NCI-H460 (cell line): Measurements from ENCODE around the gene MDK. TPM values are rescaled to one million over a fixed set of nuclear protein-coding genes. Genes with fewer than 3 reads are reported as not detected.
A peak's percentile ranks its signal among the peaks of the same experiment; 100 is the strongest.

Source experiments
- DNase-seq: peaks from one replicate; pipeline ENCODE4 v3.0.0-alpha.2; 2016; ENCODE audit warnings: low read depth; ENCODE audit errors: extremely low read depth
- polyA plus RNA-seq: library from polyadenylated mRNA; depleted of rRNA; stranded (reverse); fragments of >200 nt; gene quantifications from 2 replicates; pipeline ENCODE4 v1.2.3, GENCODE V29; 2014; cell fraction: nucleus; rRNA removed
- total RNA-seq: library from RNA; depleted of rRNA; stranded (reverse); fragments of >200 nt; shearing (Covaris generic); gene quantifications from 2 replicates; pipeline ENCODE4 v1.2.3, GENCODE V29; 2014; rRNA removed

MDK gene, protein sequence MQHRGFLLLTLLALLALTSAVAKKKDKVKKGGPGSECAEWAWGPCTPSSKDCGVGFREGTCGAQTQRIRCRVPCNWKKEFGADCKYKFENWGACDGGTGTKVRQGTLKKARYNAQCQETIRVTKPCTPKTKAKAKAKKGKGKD
- total RNA-seq: 22.1 and 25.3 TPM in 2 replicates
- 33.5 and 54.8 TPM in 2 replicates for polyA plus RNA-seq

DNA sequence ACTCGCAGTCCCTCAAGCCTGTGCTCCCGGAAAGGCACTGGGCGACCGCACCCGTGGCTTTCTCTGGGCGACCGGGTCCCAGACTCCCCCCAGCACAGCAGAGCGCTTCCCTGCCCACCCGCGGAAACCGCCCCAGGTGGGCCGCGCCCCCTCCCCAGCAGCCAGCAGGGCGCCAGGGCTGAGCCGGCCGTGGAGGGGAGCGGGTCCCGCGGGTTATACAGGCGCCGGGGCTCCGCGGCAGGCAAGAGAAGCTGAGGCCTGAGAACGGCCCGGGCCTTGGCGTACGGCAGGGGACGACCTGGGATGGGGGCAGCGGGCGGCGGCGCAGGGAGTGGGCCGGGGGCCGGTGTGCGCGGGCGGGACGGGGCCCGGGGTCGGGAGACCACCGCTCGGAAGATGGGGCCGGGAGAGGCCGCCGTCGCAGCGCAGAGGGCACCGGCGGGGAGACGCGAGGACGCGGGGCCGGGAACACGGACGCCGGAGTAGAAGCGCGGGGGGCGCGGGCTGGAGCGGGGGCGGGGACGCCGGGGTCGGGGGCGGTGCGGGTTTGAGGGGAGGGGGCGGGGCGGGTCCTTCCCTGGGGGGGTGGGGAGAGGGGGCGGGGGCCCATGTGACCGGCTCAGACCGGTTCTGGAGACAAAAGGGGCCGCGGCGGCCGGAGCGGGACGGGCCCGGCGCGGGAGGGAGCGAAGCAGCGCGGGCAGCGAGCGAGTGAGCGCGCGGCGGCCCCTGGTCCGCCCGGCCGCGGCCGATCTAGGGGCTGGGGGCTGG, at the start of gene MDK:
MDK (plus strand) TSS at position 622 of the 771 bp plus-strand sequence. CDS start 389 bp downstream, outside the sequence.
- DNase-seq: no peak

DNA sequence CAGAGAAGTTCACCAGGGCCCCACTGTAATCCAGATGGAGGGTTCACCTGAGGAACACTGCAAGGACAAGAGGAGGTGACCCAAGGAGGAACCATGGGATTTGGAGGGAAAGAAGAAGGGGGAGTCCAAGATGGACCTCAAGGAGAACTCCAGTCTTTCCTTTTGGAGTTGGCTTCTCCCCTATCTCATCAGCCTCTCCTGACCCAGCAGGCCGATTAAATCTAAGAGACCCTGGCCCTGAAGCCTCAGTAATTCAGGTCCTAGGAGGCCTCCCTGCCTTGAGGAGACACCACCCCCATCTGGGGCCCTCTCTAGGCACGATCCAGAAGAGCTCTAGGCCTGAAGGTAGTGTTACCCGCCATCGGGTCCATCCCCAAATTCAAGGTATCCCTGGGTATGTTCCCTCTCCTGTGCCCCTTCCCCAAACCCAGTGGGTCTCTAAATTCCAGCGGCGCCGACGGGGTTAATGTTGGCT, 49.3 kb upstream of the MDK start:
- no peak for DNase-seq

DNA sequence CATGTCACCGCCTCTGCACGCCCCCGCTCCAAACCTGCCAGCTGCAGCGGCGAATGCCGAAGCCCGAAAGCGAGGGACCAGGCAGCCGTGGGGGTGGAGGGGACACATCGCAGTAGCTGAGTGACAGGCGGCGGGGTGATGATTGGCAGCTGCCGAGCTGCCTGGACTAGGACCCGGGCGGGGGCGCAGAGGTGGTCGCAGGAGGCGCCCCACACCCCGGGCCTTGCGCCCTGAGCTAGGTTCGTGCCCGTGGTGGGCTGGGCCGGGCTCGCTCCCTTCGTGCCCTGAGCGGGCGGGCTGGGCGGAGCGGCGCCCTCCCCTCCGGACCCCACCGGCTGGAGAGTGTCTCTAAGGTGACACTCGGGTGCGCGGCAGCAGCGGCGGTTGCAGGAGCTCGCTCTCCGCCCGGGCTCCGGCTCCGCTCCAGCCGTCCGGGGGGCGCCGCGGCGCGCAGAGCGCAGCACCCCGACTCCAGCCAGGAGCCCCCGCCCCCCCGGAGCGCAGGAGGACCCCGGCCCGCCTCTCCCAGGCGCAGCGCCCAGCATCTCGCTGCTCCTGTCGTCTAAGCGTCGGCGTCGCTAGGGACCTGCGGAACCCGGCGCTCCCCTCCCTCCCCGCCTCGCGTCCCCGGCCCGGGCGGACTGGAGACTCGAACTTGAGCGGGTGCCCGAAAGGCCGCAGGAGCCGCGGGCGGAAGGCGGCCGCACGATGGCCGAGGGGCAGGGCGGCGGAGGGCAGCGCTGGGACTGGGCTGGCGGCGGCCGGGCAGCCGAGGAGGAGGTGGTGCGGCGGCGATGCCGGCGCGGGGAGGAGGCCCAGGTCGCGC, 48.7 kb upstream of the MDK start:
- DNase-seq: no peak

DNA sequence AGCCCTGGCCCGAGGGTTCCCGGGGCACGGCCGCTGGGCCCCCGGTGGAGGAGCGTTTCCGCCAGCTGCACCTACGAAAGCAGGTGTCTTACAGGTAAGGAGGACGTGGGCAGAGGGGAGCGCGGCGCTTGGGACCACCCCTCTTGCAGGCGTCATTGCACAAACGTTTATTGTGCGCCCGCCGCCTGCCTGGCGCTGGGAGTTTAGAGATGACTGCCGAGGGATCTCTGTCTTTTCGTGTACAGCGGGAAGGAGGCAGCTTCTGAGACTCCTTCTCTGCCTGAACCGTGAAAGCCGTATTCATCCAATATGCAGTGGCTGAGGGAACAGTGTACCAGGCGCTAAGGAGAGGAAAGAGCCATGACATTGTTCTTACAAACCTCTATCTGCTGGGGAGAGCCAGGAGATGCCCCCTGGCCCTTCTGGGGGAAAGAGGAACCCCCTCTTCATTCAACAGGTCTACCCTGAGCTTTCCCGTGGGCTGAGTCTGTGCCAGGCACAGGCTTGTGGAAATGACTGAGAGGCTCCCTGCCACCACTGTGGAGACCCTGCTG, 48.0 kb upstream of the MDK start:
- no peak for DNase-seq

DNA sequence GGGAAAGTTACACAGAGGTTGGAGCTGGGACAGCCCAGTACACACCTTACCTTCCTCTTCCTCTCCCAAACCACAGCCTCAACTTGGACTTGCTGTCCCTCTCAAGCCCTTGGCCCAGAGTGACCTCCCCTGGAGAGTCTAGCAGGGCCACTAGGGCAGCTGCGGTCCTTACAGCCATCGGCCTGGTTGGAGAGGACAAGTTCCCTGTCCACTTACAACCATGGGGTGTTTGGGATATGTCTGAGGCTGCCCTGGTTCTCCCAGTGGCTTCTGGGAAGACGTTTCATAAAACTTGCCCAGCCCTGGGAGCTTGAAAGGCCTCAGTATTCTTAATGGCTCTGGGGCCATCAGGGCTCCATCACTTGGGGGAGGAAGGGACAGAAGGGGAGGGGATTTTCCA, 47.3 kb upstream of the MDK start:
- DNase-seq: no peak

DNA sequence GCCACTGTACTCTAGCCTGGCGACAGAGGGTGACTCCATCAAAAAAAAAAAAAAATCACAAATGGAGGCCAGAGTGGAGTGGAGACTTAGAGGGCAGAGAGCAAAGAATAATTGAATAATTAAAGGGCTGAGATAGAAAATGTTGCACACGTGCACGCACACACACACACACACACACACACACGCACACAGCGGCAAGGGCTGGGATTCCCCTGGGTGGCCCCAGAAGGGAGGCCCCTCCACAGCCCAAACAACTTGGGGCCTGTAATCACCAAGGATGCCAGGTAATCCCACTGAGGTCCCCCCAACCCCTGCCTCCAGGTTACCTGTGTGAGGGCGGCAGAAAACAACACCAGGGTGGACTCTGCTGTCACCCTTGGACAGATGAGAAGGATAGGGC, 46.2 kb upstream of the MDK start:
- no peak for DNase-seq

DNA sequence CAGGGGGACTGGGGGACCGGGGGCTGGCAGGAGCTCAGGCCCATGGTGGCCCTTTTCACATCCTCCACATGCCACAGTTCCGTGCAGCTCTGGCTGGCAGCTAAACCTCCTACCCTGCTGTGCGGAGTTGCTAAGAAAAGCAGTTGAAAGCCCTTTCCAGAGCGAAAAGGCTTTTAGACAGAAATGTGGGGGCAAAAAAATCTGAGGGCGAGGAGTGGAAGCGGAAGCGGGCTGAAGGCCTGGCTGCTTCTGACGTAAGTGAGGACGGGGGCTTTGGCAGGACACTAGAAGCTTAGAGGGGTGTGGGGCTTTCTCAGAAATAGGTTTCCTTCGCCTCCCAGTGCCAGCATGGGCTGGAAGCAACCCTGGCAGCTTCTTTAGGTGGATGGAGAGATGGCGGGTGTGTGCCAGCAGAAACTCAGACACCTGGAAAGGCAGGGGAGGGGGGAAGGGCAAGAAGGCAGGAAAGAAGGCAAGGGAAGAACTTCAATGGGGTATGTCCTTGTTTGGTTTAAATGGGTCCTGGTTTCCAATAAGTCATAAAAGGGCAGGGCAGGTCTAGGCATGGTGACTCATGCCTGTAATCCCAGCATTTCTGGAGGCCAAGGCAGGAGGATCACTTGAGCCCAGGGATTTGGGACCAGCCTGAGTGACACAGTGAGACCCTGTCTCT, 45.4 kb upstream of the MDK start:
- DNase-seq: no peak

DNA sequence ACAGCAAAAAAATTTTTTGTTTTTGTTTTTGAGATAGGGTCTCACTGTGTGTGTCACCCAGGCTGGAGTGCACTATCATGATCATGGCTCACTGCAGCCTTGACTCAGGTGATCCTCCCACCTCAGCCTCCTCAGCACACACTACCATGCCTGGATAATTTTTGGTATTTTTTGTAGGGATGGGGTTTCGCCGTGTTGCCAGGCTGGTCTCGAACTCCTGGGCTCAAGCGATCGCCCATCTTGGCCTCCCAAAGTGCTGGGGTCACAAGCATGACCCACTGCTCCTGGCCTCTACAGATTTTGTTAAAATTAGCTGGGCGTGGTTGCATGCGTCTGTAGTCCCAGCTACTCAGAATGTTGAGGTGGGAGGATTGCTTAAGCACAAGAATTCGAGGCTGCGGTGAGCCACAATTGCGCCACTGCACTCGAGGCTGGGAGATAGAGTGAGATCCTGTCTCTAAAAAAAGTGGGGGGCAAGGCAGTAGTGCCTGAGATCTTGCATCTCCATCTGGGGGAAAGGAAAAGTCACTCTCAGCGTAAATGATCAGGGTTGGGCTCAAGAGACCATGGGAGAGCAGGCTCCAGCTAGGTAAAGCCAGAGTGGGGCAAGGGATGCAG, 44.8 kb upstream of the MDK start:
- no peak for DNase-seq

DNA sequence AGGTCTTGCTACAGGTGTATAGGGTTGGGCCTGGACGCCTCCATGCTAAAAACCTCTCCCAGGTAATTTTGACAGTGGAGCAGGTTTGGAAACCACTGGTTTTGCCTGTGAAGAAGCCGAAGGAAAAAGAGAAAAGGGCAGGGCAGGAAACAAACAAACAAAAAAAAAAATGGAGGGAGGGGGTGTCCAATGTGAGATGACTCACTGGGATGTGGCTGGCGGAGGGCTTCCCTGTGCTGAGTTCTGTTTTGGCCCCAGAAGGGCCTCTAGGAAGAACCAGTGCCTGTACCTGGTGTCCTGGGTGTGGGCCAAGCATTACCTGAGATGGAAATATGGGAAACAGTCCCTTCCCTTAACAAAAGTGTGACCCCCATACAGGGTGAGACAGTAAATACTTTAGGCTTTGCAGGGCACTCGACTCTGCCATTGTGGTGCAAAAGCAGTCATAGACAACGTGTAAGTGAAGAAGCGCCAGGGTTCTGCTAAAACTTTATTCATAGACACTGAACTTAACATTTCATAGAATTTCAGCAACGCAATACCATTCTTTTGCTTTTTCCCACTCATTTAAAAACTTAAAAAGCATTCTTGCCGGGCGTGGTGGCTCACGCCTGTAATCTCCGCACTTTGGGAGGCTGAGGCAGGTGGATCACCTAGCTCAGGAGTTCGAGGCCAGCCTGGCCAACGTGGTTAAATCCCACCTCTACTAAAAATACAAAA, 43.7 kb upstream of the MDK start:
- DNase-seq: no peak

DNA sequence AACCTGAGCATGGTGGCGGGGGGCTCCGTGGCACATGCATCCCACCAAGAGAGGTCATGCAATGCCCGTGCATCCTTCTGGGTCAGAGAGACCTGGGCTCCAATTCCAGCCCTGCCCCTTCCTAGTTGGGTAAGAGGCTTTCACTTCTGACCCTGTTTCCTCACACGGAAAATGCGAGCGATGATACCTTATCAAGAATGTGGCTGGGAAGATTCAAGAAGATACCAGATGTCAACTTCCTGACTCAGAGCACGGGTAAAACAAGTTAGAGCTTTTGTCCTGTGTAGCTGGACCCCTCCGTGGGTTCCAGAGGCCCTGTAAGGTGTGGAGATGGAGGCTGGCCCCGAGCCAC, 42.9 kb upstream of the MDK start:
- DNase-seq: no peak

DNA sequence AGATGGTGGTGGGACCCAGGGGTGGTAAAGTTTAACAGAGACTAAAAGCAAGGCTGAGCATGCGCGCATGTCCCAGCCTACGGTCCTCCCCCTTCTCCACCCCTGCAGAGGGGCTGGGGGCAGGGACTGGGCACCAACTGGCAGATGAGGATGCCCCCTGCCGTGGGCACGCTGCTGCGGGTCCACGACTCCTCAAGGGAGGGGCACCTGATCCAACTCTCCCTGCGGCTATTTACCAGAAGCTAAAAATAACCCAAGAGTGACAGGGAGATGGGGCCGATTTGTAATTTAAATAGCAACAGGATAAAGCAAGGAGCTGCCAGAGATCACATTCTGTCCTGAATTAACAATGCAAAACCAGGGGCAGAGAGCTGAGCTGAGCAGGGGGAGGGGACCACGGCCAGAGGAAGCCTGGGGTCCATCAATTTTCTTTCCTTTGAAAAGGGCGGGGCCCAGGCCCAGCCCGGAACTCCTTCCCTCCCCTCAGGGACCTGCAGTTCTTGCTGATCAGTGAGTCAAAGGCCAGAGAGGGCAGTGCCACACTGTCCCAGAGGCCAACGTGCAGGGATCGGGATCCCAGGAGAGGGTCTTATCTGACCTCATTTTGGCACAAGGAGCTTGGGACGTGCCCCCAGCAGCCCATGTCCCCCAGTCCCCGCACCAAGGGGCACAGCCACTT, 42.3 kb upstream of the MDK start:
- DNase-seq: no peak

DNA sequence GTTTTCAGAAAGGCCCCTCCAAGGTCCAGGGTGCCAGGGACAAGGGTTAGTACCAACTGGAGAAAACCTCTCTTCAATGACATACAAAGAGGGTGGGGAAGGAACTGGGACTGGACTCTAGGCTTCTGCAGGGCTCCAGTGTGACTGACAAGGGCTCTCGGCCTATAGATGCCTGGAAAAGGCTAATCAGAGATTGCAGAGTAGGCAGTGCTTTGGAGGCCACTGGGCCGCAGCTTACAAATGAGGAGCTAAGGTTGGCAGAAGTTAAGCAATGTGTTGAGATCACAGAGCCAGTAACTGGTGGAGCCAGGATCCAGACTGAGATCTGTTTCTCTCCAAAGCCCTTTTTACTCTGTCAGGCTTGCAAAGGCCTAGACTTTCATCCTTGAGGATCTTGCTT, 41.7 kb upstream of the MDK start:
- DNase-seq: no peak

DNA sequence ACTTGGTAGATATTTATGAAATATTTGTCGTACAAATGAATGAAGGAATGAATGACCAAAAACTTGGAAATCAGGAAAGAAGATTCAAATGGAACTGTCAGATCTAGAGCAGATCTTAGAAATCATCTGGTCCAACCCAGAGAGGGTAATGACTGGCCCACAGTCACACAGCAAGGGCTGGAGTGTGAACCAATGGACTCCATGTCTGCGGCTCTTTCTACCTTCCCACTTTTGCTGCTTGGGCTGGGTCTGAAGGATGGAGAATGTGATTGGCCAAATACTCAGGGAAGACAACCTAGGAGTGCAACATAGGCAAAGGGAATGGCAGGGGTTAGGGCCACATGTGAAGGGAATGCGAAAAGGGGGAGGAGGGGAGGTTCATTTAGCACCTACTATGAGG, 40.0 kb upstream of the MDK start:
- DNase-seq: no peak

DNA sequence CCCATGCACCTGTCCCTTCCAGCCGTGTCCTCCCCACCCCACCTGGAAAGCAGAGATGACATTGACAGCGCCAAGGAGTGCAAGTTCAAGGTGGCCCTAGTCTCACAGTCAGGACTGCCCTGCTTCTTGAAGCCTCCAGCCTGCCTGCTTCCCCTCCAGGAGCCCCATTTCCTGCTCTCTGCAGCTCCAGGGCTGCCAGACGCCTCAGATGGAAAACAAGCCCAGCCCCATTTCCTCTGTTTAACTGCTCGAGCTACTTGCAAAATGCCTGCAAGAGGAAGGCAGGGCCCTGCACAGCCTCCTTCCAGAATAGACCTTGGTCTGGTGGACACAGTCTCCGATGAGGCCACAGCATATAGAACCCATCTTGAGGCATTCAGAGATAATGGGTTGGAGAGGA, 39.2 kb upstream of the MDK start:
- no peak for DNase-seq

DNA sequence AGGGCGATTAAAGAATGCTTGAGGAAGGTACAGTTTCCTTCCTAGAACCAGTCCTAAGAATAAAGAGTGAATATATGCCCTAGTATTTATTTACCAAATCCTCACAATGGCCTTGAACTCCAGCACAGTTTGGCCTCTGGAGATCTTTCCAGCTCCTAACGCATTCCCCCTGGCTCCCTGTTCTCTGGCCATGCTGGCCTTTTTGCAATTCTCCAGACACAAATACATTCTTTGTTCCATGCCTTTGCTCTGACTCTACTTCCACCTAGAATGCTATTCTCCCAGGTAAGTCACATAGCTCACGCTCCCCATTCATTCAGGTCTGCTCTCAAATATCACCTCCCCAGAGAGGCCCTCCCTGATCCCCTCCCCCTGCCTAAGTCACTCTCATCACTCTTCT, 37.9 kb upstream of the MDK start:
- no peak for DNase-seq

DNA sequence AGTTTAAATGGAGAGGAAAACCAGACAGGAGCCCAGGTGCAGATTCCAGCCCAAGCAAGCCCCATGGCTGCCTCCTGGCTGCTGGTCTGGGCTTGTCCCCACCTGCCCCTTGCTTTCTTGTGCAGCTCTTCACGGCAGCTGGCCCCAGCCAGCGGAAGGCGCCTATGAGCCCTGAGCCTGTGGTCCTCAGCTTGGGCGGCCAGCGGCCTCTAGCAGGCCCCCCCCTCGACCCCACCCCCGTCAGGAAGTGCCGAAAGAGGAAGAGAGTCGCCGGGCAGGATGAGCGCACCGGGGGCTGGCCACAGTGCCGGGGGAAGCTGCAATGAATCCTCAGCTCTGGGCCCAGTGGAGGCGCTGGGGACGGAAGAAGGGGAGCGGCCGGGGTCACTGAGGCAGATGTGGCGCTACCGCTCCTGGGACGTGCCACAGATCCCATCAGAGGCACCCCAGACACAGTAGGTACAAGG, 36.3 kb upstream of the MDK start:
- DNase-seq: no peak

DNA sequence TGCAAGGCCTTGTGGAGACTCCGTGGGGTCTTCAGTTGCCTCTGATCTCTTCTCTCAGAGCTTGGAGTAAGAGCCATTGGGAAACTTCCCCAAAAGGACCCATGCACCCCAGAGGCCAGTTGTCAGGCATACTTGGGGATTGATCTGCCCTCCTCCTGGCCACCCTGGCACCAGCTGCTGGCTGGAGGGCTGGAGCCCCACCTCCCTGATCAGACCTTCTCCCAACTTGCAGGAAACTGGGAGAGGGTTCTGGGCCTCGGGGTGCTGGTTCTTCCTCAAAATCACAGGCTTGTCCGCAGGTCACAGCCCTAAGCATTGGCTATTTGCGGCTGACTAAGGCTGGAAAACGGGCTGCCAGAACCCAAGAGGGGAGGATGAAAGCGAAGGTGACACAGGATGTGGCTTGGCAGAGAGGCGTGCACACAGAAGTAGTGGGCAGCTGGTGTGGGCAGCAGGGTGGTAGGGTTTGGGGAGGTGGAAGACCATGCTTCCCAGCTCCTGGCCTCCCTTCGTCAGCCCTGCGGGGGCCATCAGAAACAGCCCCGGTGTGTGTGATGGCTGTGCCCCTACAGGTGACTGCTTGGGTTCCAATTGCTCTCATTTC, 35.5 kb upstream of the MDK start:
- DNase-seq: no peak

DNA sequence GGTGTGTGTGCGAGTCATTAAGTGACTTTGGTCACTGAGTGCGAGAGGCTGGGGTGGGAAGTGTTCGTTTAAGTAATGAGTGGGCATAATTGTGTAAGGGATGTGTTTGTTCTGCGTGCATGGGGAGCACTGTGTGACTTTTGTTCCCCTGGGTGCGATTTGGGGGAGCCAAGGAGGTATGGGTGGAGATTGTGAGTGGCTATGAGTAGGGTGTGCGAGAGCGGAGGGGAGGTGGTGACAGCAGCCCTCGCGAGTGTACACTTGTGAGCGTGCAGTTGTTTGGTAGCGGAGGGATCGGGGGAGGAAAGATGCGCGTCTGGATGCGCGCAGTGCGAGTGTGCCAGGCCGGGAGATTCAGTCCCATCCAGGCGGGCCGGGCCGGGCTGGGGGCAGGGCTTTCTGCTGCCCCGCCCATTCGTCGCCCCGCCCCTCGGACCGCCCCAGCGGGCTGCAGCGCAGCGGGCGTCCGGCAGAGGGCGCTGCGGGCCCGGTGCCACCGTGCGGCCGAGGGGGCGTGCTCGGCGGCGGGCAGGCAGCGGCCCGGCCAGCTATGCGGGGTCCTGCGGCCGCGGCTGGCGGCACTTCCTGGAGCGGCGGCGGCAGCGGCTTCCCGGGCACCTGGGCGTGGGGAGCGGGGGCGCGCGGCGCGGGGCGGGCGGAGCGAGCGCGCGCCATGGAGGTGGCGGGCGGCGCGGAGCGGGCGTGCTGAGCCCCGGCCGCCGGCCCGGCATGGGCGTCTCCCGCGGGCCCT, 34.4 kb upstream of the MDK start, which contains the start of gene DGKZ:
DGKZ (plus strand) TSS at position 578 of the 751 bp plus-strand sequence. CDS start 197 bp downstream, outside the sequence.
- DNase-seq: peak; percentile 75
